RWPE2 (cell line): ENCODE data around the gene IDH3G.

Source experiments
- ATAC-seq: fragments of 200-7000 bp; cut with Tn5 transposase; 3 replicates; pipeline ENCODE4 v1.9.1; 2021; ENCODE audit warnings: low read depth
- DNase-seq: peaks from one replicate; pipeline ENCODE4 v3.0.0-alpha.2; 2020; ENCODE audit warnings: low spot score
- H3K27ac ChIP-seq: fragments of 450-650 bp; 2 replicates; pipeline ENCODE4 v1.5.1; 2017; ENCODE audit warnings: mild to moderate bottlenecking; ENCODE audit not compliant: poor library complexity, severe bottlenecking
- H3K27me3 ChIP-seq: fragments of 250-450 bp; sonication (Bioruptor Pico); 2 replicates; pipeline ENCODE4 v1.5.1; 2021; ENCODE audit warnings: mild to moderate bottlenecking, moderate library complexity; ENCODE audit not compliant: insufficient read depth, poor library complexity, severe bottlenecking
- H3K36me3 ChIP-seq: fragments of 250-450 bp; sonication (Bioruptor Pico); 2 replicates; pipeline ENCODE4 v1.5.1; 2020; ENCODE audit warnings: low read depth, mild to moderate bottlenecking, moderate library complexity
- H3K4me1 ChIP-seq: fragments of 250-450 bp; sonication (Bioruptor Pico); 2 replicates; pipeline ENCODE4 v1.5.1; 2021; ENCODE audit warnings: mild to moderate bottlenecking, moderate library complexity; ENCODE audit not compliant: insufficient read depth, poor library complexity, severe bottlenecking
- H3K4me3 ChIP-seq: fragments of 250-450 bp; sonication (Bioruptor Pico); 2 replicates; pipeline ENCODE4 v1.5.1; 2021; ENCODE audit warnings: mild to moderate bottlenecking, moderate library complexity; ENCODE audit not compliant: severe bottlenecking
- H3K9me3 ChIP-seq: fragments of 250-450 bp; sonication (Bioruptor Pico); 2 replicates; pipeline ENCODE4 v1.5.1; 2021; ENCODE audit warnings: mild to moderate bottlenecking, moderate library complexity; ENCODE audit not compliant: severe bottlenecking
- CTCF ChIP-seq: fragments of 450-650 bp; IDR thresholded peaks from one replicate; pipeline ENCODE4 v1.5.1; 2017; ENCODE audit warnings: mild to moderate bottlenecking, moderate library complexity; ENCODE audit not compliant: poor library complexity, severe bottlenecking

IDH3G gene

DNA sequence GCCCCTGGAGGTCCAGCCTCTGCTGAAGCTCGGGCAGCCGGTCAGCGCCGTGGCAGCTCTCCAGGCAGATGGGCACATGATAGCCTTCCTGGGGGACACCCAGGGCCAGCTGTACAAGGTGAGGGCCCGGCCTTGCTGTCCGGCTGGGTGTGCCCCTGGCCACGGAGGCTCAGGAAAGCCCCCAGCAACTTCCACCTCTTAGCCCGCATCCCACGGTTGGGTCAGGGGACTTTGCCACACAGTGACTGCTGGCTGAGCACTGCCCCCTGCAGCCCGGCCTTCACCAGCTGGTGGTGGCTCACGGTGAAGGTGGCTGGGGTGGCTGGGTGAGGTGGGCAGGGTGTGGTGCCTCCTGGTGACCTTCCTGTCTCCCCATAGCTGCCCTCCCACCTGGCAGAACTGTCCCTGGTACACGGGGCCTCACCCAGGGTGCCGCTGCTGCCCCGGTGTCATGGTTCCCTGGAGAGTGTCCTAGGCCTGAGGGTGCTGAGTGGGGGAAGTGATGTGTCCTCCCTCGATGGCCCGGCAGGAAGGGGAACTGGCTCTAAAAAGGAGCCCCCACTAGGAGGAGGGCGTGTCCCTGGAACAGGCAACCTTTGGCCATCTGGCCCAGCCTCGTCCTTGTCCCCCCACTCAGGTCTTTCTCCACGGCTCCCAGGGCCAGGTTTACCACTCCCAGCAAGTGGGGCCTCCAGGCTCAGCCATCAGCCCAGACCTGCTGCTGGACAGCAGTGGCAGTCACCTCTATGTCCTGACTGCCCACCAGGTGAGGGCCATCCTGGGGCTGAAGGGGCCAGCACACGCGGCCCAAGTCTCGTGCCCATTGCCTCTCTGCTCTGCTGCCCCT is 25.6 kb downstream of the IDH3G start:
- Histone ChIP-seq H3K4me1 (no peaks in the 10 kb centered on the region), H3K36me3 (no peaks in the 10 kb centered on the region), H3K9me3 (no peaks in the 10 kb centered on the region), H3K27me3 (no peaks in the 10 kb centered on the region), H3K4me3 (no peak overlapping the region), H3K27ac (no peak overlapping the region)
- DNase-seq (no peak), ATAC-seq (no peak)
- no peak for TF ChIP-seq CTCF

- DNase-seq (no peak), ATAC-seq (no peak)
- Histone ChIP-seq H3K36me3 (no peaks in the 10 kb centered on the region), H3K4me3 (no peak overlapping the region), H3K9me3 (no peaks in the 10 kb centered on the region), H3K27ac (no peak overlapping the region), H3K4me1 (no peaks in the 10 kb centered on the region), H3K27me3 (no peaks in the 10 kb centered on the region)
- TF ChIP-seq CTCF, result no peak
Measured at GRCh38 chrX:153767674-153768055, 26.5 kb downstream of the IDH3G start.

- no peak for TF ChIP-seq CTCF
- H3K4me3 ChIP-seq, result no peak overlapping the region
- H3K9me3 ChIP-seq, result no peaks in the 10 kb centered on the region
- DNase-seq (peak; percentile 43), ATAC-seq (no peak)
- H3K27me3 ChIP-seq, result no peaks in the 10 kb centered on the region
- peak overlapping the region; percentile 75 for H3K27ac ChIP-seq
- H3K4me1 ChIP-seq, result no peaks in the 10 kb centered on the region
- H3K36me3 ChIP-seq, result no peaks in the 10 kb centered on the region
Measured at GRCh38 chrX:153766871-153767673, 27.1 kb downstream of the IDH3G start.

DNA sequence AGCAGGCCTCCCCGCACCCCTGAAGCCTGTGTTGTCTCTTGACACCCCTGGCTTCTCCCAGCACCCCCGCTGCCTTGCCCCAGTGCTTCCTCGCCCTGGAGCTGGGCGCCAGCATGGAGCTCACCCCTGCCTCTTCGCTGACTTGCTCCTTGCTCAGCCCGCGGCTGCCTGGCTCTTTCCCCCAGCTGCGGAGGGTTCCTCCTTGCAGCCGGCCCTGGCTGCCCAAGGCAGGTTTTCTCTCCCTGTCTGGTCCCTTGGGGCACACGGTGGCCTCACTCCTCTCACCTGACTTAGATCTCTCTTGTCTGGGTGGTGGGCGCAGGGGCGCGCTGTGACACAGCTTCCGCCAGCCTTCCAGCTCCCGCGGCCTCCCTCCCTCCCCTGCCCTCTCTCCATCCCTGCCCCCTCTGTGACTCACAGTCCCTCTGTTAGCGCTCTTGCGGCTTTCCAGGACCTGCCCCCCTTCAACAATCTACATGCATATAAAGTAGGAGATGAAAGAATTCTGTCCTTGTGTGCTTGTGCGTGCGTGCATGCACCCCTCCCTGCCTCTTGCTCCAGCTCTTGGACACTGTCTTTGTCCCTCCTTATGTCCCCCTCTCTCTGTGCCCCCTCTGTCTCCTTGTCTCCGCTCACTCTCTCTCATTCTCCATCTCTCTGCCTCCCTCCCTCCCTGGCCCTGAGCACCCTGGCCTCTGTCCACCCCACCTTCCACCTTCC is 27.9 kb downstream of the IDH3G start:
- Histone ChIP-seq H3K4me1 (no peaks in the 10 kb centered on the region), H3K9me3 (no peaks in the 10 kb centered on the region), H3K27ac (peak overlapping the region; percentile 75), H3K27me3 (no peaks in the 10 kb centered on the region), H3K4me3 (peak overlapping the region; percentile 31), H3K36me3 (no peaks in the 10 kb centered on the region)
- DNase-seq (peak; percentile 56), ATAC-seq (peak; percentile 71)
- no peak for TF ChIP-seq CTCF
